Fibroblast of lung (primary cell): ENCODE results near the gene VSTM2B. TPM values are rescaled to one million over a fixed set of nuclear protein-coding genes. Genes with fewer than 3 reads are reported as not detected.

Experiments used
- DNase-seq, 2 donors: peaks; one replicate each; pipeline versions ENCODE4 v3.0.0 to v3.0.0-alpha.2; 2010; ENCODE audit warnings: low read depth in 2 of 2
- H2AFZ ChIP-seq: 2 replicates; pipeline ENCODE4 v1.5.1; 2012; ENCODE audit warnings: low read length, control low read depth, inconsistent platforms
- H3K27ac ChIP-seq: 2 replicates; pipeline ENCODE4 v1.5.1; 2011; ENCODE audit warnings: low read length, control low read depth; ENCODE audit not compliant: insufficient read depth
- H3K27me3 ChIP-seq: 2 replicates; pipeline ENCODE4 v1.5.1; 2011; ENCODE audit warnings: mild to moderate bottlenecking, low read length; ENCODE audit not compliant: control insufficient read depth, insufficient read depth
- H3K36me3 ChIP-seq: 2 replicates; pipeline ENCODE4 v1.5.1; 2011; ENCODE audit warnings: low read length; ENCODE audit not compliant: control insufficient read depth, insufficient read depth
- H3K4me1 ChIP-seq: 2 replicates; pipeline ENCODE4 v1.5.1; 2011; ENCODE audit warnings: low read length; ENCODE audit not compliant: control insufficient read depth, insufficient read depth; ENCODE audit errors: extremely low read depth
- H3K4me2 ChIP-seq: 2 replicates; pipeline ENCODE4 v1.5.1; 2011; ENCODE audit warnings: low read length, control low read depth; ENCODE audit not compliant: insufficient read depth; ENCODE audit errors: extremely low read depth
- H3K4me3 ChIP-seq, 4 experiments: fragments of 200-600 bp in 1 of 4; sonication (generic) in 1 of 4; replicated peaks in 1 of 4; 2 replicates each; pipeline ENCODE4 v1.5.1; 2011 to 2016; ENCODE audit warnings: low read length in 4 of 4, low read depth in 3 of 4, mild to moderate bottlenecking in 3 of 4, control low read depth in 2 of 4, inconsistent platforms in 1 of 4, mixed read lengths in 1 of 4; ENCODE audit not compliant: insufficient read depth in 1 of 4; ENCODE audit errors: control extremely low read depth in 1 of 4
- H3K79me2 ChIP-seq: 2 replicates; pipeline ENCODE4 v1.5.1; 2012; ENCODE audit warnings: mild to moderate bottlenecking, low read length, inconsistent platforms; ENCODE audit not compliant: control insufficient read depth, insufficient read depth
- H3K9ac ChIP-seq: 2 replicates; pipeline ENCODE4 v1.5.1; 2011; ENCODE audit warnings: mild to moderate bottlenecking, low read length, control low read depth; ENCODE audit not compliant: insufficient read depth
- H3K9me3 ChIP-seq: 2 replicates; pipeline ENCODE4 v1.5.1; 2012; ENCODE audit warnings: low read depth, low read length; ENCODE audit not compliant: control insufficient read depth, insufficient read depth
- H4K20me1 ChIP-seq: 2 replicates; pipeline ENCODE4 v1.5.1; 2011; ENCODE audit warnings: low read length; ENCODE audit not compliant: control insufficient read depth, insufficient read depth; ENCODE audit errors: extremely low read depth
- EZH2 ChIP-seq: IDR thresholded peaks from 2 replicates; pipeline ENCODE4 v1.5.1; 2012; ENCODE audit warnings: low read length, control low read depth, mild to moderate bottlenecking; ENCODE audit errors: missing control alignments
- polyA plus RNA-seq, 2 donors: library from polyadenylated mRNA; depleted of rRNA in 1 of 2; stranded (reverse) in 1 of 2; unstranded in 1 of 2; fragments of >200 nt; gene quantifications; 2 replicates each; pipeline ENCODE4 v1.2.1, GENCODE V29; 2011 to 2012; ENCODE audit warnings: missing spikeins in 1 of 2
- total RNA-seq: library from RNA; depleted of rRNA; stranded (reverse); fragments of >200 nt; gene quantifications from 2 replicates; pipeline ENCODE4 v1.2.1, GENCODE V29; 2014
- TF ChIP-seq, protein P1 (sequence below), 2 donors: IDR thresholded peaks in 1 of 2; conservative IDR thresholded peaks in 1 of 2; 1 replicate in 1 of 2; 2 replicates in 1 of 2; pipeline ENCODE4 v1.5.1; 2011 to 2012; ENCODE audit warnings: low read length in 2 of 2, control low read depth in 1 of 2, inconsistent platforms in 1 of 2, low read depth in 1 of 2, mild to moderate bottlenecking in 1 of 2

Gene VSTM2B
- total and polyA plus RNA-seq, 2 donors (not counting 1 experiment from before 2014, with no cell fraction given), result not detected

DNA sequence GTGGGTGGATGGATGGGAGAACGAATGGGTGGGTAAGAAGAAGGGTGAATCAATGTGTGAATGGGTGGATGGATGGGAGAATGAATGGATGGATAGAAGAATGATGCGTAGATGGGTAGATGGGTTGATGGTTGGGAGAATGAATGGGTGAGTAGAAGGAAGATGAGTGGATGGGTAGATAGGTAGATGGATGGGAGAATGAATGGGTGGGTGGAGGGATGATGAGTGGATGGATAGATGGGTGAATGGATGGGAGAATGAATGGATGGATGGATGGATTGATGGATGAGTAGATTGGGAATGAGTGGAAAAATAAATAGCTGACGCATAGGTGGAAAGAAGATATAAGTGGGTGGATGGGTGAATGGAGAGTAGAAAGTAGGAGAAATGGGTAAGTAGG, 16.5 kb downstream of the VSTM2B start:
- no peak overlapping the region for H3K4me3 ChIP-seq
- H3K36me3 ChIP-seq, result no peaks in the 10 kb centered on the region
- no peak overlapping the region for H3K27ac ChIP-seq
- H3K4me2 ChIP-seq, result no peak overlapping the region
- no peak for TF ChIP-seq EZH2
- TF ChIP-seq, protein P1, sequence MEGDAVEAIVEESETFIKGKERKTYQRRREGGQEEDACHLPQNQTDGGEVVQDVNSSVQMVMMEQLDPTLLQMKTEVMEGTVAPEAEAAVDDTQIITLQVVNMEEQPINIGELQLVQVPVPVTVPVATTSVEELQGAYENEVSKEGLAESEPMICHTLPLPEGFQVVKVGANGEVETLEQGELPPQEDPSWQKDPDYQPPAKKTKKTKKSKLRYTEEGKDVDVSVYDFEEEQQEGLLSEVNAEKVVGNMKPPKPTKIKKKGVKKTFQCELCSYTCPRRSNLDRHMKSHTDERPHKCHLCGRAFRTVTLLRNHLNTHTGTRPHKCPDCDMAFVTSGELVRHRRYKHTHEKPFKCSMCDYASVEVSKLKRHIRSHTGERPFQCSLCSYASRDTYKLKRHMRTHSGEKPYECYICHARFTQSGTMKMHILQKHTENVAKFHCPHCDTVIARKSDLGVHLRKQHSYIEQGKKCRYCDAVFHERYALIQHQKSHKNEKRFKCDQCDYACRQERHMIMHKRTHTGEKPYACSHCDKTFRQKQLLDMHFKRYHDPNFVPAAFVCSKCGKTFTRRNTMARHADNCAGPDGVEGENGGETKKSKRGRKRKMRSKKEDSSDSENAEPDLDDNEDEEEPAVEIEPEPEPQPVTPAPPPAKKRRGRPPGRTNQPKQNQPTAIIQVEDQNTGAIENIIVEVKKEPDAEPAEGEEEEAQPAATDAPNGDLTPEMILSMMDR (conservative IDR thresholded peaks at IDR 0.05 in 1 of 2, IDR thresholded peaks at IDR 0.05 in 1 of 2; ENCODE audit: low read depth in 1 of 2, low read length in 2 of 2), result no peak
- no peak overlapping the region for H2AFZ ChIP-seq
- DNase-seq, result no peak
- H3K27me3 ChIP-seq, result no peaks in the 10 kb centered on the region
- H3K79me2 ChIP-seq, result no peaks in the 10 kb centered on the region
- no peaks in the 10 kb centered on the region for H4K20me1 ChIP-seq
- no peak overlapping the region for H3K9ac ChIP-seq
- H3K9me3 ChIP-seq, result no peaks in the 10 kb centered on the region
- H3K4me1 ChIP-seq, result no peaks in the 10 kb centered on the region

DNA sequence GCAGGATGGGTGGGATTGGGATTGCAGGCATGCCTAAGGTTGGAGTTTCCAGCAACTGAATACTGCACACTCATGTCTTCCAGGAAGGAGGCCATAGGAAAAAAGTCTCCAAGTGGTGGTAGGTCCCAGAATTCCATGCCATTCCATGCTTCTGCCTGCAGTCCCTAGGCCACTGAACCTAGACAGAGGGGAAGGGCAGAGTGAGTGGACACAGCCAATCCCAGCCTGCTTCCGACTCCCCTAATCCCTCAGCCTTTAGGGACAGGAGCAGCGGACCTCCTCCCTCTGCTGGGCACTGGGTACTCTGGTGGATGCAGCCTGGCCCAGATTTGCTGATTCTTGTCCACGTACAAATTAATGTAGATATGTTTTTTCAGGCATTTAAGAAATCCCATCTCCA, 17.0 kb downstream of the VSTM2B start:
- Histone ChIP-seq H4K20me1 (no peaks in the 10 kb centered on the region), H3K36me3 (no peaks in the 10 kb centered on the region), H3K9ac (no peak overlapping the region), H3K9me3 (no peaks in the 10 kb centered on the region), H3K4me2 (no peak overlapping the region), H3K79me2 (no peaks in the 10 kb centered on the region), H3K27me3 (no peaks in the 10 kb centered on the region), H3K27ac (no peak overlapping the region), H3K4me3 (no peak overlapping the region), H2AFZ (no peak overlapping the region), H3K4me1 (no peaks in the 10 kb centered on the region)
- no peak for DNase-seq
- no peak for TF ChIP-seq EZH2
- TF ChIP-seq, protein P1 (conservative IDR thresholded peaks at IDR 0.05 in 1 of 2, IDR thresholded peaks at IDR 0.05 in 1 of 2; ENCODE audit: low read depth in 1 of 2, low read length in 2 of 2), result no peak

DNA sequence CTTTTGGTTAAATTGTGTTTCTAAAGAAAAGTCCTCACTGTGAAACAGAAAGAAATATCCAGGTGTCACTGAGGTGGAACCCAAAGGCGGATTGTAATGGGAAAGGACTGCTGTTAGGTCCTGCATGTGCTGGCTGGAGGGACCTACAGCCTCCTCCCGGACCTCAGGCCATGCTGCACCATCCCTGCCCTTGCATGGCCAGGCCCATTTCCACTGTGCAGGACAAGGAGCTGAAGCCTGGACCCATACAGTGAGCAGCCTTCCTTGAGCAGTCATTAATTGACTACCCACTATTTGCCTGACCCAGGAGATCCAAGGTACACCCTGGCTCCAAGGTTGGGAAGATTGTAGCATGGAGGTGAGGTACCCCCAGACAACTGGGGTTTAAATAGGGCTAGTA, 17.6 kb downstream of the VSTM2B start:
- no peaks in the 10 kb centered on the region for H3K27me3 ChIP-seq
- H3K9ac ChIP-seq, result no peak overlapping the region
- no peak for TF ChIP-seq EZH2
- TF ChIP-seq, protein P1 (conservative IDR thresholded peaks at IDR 0.05 in 1 of 2, IDR thresholded peaks at IDR 0.05 in 1 of 2; ENCODE audit: low read depth in 1 of 2, low read length in 2 of 2), result no peak
- no peak for DNase-seq
- no peaks in the 10 kb centered on the region for H3K79me2 ChIP-seq
- H3K4me1 ChIP-seq, result no peaks in the 10 kb centered on the region
- H4K20me1 ChIP-seq, result no peaks in the 10 kb centered on the region
- no peak overlapping the region for H3K27ac ChIP-seq
- H3K9me3 ChIP-seq, result no peaks in the 10 kb centered on the region
- H3K36me3 ChIP-seq, result no peaks in the 10 kb centered on the region
- H3K4me2 ChIP-seq, result no peak overlapping the region
- no peak overlapping the region for H3K4me3 ChIP-seq
- no peak overlapping the region for H2AFZ ChIP-seq
